HG03066 (cell line): ENCODE data around the gene SORBS1.
A peak's percentile ranks its signal among the peaks of the same experiment; 100 is the strongest.

ENCODE experiments used
- ATAC-seq: cut with Tn5 transposase; IDR thresholded peaks from one replicate; pipeline ENCODE4 v1.9.1; 2021; ENCODE audit warnings: low read depth; ENCODE audit not compliant: unreplicated experiment

SORBS1 gene

DNA sequence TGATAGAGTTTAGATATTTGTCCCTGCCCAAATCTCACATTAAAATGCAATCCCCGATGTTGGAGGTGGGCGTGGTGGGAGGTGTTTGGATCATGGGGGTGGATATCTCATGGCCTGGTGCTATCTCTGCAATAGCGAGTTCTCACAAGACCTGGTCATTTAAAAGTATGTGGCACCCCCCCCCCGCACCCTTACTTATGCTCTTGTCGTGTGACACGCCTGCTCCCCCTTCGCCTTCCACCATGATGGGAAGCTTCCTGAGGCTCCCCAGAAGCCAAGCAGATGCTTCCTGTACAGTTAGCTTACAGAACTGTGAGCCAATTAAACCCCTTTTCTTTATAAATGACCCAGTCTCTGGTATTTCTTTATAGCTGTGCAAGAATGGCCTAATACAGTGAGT is 118.8 kb downstream of the SORBS1 start:
- no peak for ATAC-seq

DNA sequence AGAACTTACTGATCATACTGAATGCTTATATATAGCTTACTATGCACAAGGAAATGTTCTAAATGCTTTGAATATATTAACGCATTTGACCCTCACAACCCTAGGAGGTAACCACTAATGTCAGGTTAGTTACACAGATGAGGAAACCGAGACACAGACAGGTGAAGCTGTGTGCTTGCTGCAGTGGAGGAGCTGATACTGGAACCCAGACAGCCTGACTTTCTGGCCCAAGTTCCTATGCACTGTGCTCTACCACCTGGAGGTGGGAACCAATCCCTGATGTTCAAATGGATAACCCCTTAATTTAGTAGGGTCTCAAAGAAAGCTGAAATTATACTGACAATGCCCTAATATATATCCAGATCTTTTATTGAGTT is 119.6 kb downstream of the SORBS1 start:
- ATAC-seq, result peak; percentile 12

DNA sequence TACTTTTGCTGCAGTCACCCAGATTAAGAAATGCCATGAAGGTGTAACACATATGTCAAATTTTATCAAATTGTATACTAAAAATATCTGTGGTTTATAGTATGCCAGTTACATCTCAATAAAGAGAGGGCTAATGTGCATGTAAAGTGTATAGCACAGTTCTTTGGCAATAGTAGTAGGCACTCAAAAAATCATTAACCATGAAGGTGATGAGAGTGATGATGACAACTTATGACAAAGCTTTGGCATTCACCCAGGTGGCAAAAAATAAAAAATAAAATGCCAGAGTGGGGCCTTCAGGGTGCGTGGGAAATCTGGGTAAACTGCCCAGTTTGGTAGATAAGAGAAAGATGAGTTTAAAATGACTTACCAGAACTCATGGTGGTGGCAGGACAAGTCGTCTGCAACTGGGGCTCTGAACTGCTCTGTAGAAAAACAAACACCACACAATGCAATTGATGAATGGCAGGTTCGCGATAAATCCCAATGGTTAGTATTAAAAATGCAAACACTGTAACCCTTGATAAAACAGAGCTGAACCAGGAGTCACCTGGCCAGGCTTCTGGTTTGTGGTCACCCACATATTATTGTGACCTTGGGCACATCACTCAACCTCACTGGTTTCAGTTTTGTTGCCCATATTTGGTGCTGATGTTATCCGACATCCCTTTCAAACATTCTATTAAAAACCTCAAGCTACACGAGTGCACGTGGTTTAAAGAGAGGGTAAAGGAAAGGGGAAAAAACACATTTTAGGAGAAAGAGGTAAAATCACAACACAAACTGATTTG is 120.2 kb downstream of the SORBS1 start:
- peak; percentile 68 for ATAC-seq

DNA sequence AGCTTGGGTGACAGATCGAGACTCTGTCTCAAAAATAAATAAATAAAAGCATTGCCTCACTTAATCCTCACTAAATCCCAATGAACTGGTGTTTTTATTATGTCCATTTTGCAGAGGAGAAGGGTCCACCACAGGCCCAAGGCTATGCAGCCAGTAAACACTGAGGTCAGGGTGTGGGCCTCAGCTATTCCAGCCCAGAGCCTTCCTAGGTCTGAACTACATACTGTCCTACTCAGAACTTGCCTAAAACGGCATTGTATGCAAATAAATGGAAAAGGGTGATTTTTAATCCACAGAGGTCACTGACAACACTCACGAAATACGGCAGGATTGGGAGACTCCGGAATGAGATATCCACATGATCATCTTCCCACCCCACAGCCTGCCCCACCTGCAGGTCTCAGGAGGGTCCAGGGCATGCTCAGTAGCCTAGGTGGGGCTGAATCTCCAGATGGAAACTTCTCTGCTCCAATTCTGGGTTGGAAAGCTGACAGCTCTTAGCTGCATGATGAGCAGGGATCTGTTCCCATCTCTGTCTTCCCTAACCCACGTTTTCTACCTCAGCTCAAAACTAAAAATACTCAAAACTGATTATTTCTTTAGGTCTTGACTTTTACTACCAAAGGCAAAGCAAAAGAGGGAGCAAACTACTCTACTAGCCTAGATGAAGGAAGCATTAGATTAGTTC is 121.0 kb downstream of the SORBS1 start:
- no peak for ATAC-seq

DNA sequence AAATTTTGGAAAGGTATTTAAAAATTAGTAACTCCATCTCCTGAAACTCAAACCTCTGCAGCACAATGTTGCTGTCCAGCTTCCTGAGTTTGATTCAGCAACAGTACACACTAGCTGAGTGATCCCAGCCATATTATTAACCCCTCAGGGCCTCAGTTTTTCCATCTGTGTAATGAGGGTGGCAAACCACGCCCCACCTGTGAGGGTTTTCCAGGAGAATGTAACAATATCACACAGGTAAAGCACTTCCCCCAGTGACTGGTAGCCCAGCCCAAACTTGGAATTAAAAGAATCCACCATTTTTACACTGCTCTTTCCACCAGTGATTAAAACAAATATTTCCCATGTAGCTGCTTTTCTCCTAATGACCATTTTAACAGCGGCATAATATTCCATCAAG is 122.4 kb downstream of the SORBS1 start:
- ATAC-seq, result no peak

DNA sequence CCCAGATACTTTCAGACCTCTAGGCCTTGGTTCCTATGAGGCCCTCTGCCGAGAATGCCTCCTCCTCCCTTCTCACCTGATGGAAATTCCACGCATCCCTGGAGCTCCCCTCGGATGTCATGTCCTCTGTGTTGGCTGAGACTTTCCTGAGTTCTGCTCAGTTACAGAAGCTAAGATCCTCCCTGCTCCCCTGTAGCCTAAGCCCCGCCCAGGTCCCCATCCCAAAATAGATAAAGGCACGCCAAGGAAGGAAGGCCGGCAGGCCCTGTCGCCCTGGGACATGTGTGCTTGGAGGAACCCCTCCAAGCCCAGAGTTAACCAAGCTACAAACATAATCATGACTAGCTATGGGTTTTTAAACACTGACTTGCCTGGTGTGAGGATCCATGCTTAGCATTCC is 123.5 kb downstream of the SORBS1 start:
- no peak for ATAC-seq

DNA sequence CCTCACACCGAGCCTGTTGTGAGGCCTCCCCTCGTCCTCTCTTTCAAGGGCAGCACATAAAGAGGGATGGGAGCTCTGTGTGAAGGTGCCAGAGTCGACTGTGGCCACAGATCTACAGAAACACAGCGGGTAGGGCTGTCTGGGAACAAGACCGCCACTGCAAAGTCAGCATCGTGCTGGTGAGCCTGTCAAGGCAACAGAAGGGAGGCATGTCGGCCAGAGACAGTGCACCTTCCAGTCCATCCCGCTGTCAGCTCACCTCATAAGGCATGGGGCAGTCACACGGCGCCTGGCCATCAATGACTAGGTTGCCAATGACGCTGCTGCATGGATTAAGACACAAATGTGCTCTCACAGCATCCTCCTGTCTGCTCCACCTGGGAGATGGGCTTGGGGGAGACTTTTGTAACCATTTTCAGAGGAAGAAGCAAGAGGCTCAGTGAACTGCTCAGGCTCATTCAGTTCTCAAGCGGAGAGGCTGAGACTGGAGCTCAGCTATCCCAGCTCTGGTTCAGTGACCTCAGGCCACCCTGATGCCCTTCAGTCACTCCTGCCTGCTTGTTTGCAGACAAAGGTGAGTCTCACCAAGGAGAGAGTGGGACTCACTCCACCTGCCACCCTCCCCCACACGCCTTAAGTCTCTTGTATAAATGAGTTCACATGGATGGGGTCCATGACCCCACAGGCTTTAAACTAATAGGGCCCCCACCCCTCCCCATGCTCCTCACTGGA is 125.5 kb downstream of the SORBS1 start:
- ATAC-seq, result no peak

DNA sequence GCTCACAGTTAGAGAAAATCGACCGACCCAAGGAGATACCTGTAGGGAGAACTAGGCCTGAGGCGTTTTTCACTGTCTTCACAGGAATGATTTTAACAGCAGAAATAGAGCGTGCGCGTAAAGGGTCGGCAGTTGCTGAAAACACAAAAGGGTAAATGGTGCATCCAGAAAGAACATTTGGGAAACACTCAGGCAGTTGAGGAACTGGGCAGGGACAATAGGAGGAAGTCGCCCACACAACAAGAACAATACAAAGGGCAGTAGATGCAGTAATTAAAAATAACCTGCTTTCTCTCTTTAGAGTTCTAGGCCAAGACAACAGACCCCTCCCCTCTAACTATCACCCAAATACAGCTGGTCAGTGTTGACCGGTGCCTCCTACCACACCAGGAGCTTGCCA is 126.6 kb downstream of the SORBS1 start:
- ATAC-seq, result no peak

DNA sequence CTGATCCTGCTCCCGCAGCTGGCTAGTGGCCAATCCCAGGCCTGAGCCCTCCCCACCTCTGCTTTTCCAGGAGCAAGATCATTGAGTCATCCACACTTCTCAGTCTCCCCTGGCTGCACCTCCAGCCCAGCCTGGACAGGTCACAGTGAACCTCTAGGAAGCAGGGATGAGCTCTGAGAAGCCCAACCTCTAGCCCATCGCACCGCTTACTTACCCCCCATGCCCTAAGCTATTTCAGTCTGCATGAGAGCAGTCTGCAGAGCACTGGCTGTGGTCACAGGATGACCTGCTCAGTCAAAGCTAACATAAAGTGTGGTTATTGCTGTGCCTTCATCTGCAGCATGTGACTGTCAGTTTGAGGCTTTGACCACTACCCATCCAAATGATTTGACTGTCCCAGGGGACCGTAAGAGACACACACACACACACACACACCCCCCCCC is 129.2 kb downstream of the SORBS1 start:
- ATAC-seq, result no peak

DNA sequence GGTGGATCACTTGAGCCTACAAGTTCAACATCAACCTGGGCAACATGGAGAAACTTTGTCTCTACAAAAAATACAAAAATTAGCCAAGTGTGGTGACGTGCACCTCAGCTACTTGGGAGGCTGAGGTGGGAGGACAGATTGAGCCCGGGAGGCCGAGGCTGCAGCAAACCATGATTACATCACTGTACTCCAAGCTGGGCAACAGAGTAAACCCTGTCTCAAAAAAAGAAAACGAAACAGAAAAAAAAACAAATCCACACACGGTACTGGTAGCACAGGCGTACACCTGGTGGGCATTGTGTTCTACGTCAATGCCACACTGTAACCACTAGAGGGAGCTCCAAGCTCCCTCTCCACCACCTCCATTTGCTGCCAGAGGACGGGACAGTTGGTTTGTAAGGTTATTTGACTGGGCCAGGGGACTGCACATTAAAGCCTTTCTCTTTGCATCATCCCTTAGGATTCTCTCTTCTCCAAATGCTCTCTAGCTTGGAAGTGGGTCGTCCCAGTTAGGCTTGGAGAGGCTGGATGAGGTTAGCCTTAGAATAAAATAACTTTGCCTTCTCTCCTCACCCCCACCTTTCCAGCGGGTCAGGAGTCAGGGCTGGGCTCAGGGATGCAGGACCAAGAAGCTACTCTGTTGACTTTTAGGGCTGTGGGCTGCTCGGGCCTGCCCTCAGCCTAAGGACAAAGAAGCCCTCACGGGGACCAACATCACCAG is 130.8 kb downstream of the SORBS1 start:
- peak; percentile 74 for ATAC-seq

DNA sequence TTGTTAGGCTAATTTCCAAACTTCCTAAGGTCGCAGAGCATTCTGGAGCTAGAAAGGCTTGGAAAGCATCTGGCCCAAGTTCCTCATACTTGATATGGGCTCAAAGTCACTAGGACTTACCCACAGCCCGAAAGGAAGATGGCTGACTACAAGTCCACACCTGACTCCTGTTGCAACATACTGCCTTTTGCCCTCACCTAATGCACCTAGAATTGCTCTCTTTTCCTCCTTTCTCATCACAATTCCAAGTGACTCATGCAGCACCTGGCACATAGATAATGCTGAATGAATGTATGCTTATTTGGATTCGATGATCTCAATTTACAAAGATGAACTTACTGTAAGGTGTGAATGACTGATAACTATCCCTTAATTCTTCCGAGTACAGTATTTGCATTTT is 131.5 kb downstream of the SORBS1 start:
- no peak for ATAC-seq

DNA sequence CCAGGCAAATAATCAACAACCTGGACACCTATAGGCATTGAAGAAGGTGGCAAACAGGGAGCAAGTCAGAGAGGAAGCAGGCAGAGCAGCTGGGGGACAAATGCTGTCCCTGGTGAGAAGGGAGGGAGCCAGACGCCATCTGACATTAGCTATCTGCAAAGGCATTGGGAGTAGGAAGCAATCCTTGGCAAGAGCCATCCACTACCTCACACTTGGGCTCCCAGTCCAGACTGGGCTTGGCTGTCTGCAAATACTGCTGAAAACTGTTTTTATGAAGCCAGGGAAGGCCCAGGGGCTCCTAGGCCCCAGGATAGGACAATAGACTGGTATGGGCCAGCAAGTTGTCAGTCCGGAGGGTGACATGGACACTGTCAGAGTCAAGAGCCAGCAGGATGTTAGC is 132.5 kb downstream of the SORBS1 start:
- ATAC-seq, result no peak

DNA sequence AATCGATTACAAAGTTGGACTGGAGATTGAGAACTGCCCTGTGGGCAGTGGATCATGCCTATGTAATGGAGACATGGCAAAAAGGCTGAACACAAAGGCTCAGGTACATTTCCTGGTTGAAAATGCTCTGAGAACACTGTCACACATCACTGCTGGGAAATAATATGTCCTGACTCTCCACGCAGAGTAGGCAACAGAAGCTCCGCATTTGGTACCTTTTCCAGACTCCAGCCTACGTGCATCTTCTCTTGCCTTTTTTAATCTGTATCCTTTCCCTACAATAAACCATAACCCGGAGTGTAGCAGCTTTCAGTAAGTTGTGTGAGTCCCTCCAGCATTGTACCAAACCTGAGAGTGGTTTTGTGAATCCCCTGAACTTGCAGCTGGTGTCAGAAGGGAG is 134.7 kb downstream of the SORBS1 start:
- no peak for ATAC-seq

DNA sequence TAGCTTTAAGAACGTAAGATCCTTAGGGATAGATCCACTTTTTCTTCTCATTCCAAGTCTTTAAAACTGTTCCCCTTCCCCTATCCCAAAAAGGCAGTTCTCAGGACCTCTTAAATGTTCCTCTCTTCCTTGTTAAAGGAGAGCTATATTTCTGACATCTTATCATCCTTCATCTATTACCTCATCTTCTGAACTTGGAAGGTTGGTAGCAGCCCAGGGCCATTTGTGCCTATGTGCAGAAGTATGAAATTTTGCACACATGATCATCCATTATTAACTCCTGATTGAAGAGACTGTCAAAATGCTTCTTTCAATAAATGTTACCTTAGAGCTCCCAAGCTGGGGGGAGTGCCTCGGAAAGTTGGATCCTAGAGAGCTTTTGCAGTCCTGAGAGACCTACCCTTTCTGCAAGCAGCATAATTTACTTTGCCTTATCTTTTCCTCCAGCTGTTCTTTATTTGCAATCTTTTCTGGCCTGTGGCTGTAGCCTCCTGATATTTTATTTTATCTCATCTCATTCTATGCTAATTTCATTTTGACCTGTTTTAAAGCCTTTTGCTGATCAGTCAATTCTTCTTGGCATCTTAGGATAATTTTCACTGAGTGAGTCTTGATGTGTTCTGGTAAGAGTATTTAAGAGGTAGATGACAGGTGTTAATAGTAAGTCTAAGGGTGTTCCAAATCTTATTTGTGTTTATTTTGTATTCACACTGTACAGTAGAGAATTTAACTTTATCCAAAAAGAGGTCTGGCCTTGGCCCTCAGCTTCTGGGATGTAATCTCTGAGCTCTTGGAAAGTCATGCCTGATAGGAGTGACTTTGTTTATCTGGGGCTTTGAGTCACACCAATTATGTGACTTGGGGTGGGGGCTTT is 135.3 kb downstream of the SORBS1 start:
- no peak for ATAC-seq

DNA sequence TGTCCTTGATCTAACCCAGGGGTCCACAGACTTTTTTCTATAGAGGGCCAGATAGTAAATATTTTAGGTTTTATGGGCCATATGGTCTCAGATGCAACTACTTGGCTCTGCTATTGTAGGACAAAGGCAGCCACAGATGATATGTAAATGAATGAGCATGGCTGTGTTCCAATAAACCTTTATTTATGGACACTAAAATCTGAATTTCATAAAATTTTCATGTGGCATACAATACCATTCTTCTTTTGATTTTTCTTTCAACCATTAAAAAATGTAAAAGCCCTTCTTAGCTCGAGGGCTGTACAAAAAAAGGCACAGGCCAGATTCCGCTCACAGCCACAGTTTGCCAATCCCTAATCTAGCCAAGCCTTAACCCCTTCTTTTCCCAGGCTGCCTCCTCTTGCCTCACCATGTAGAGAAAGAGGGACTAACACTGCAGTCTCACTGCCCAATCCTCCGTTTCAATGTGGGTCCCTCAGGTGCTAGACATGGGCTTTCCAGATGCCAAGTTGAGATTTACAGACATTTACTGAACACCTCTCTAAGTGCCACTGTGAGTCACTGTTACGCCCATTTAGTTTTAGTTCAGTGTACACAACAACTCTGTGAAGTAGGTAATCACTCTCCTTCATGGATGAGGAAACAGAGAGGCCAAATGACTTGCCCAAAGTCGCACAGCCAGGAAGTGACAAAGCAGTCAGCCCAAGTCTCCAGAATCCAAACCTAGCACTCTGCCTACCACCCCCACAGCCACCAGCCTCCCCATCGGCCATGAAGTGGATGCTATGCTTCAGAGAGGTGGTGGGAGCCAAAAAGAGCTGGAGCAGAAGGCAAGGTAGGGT is 137.8 kb downstream of the SORBS1 start:
- no peak for ATAC-seq

DNA sequence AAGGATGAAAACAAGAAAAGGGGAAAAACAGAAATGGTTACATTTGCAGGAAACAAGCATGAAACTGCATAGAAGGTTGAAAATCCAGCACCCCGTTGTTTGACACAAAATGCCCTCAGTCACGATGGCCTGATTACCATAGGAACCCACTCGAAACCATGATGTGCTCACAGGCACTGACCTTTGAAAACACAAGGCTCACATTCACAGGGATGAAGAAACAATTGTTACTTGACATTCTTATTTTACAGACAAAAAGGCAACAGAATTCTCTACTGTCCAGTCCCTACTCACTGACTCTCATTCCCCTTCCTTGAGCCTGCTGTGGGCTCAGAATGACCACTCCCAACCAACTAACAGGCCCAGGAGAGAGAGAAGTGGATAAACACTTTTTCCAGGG is 138.9 kb downstream of the SORBS1 start:
- no peak for ATAC-seq

DNA sequence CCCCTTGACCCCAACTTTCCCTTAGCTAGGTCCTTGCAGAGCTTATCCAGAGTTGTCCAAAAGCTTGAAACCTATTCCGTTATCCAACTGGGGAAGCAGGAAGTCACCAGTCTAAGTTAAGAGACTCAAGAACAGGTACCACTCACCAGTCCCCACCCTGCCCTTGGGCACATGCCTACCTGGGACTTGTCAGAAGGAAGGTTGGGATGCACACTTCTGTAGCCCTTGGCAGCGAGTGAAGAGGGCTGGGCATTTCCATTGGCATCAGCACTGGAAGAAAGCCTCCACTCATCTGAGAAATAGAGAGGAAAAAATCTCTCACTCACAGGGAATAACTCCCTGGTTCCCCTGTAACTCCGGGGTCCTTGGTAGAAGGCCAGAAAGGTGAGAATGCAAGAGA is 139.4 kb downstream of the SORBS1 start:
- no peak for ATAC-seq

DNA sequence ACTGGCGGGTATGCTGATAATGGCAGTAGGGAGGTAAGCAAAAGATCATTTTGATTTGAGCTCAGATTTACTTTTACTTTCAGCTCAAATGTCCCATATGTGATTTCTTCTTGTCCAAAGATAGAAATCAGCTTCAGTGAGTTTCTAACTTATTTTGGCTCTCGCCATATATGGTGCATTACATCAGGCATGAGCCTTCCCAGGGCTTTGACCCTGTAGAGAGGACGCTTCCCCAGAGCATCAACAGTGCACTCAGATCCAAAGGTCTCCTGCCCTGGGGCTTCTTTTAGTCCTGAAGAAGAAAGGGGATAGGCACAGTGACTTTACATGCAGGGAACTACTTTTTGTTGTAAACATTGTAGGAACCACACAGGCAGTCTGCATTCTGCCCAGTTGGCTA is 141.8 kb downstream of the SORBS1 start:
- no peak for ATAC-seq

DNA sequence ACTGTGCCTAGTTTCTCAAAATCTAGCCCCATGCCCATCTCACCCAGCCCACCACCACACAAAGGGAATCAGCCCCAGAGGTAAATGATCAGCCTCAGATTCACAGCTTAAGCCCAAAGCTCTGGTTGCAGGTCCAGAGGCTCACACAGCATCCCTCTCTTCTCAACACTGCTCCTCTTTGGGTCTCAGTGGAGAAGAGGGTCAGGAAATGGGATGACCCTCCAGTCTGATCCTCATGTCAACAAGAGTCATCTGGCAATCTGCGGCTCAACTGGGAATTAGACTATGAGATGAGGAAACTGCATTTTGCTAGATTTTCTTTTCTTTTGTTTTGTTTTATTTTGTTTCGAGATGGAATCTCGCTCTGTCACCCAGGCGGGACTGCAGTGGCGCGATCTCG is 144.2 kb downstream of the SORBS1 start:
- no peak for ATAC-seq
